ENCODE data around the gene GABARAPL1. TPM values are rescaled to one million over a fixed set of nuclear protein-coding genes. Genes with fewer than 3 reads are reported as not detected.

The GABARAPL1 gene
- total and polyA plus RNA-seq, 10 of the 15 experiments (the other 5 are each of a cell fraction or from before 2014, with no cell fraction given): 0.42 to 3.7 (median 1.4) TPM

DNA sequence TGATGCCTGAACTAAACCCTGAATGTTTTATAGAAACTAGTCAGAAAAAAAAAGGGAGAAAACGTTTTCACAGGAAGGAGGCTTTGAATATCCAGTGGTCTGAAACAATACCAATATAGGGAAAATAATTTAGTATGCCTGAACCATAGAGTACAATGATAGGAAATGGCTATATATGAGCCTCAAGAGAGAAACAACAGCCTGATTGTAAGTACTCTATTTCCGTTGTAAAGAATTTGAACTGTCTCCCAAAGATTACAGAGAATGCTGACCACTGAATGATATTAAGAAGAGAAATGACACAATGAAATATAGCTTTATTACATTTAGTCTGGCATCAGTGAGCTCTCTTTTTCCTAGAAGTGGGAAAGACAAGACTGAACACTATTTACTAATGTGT lies 5.5 kb upstream of the GABARAPL1 start:
- intact Hi-C loops (cut with micrococcal nuclease; ENCODE audit: unreplicated experiment) (no loop called here), in situ Hi-C loops (cut with MboI) (no loop called here)
- no peaks in the 10 kb centered on the region for H3K79me2 ChIP-seq (ENCODE audit: control insufficient read depth, insufficient read depth, low read length)
- no peaks in the 10 kb centered on the region for H3K36me3 ChIP-seq (ENCODE audit: control insufficient read depth in 2 of 2, insufficient read depth in 2 of 2, low read length in 1 of 2)
- FAIRE-seq: no peak
- RAD21 ChIA-PET (ENCODE audit: unreplicated experiment): no interaction called here
- SMC1A ChIA-PET (ENCODE audit: uncharacterized antibody, unreplicated experiment): no interaction called here
- H3K9ac ChIP-seq (ENCODE audit: control insufficient read depth, insufficient read depth, low read length): no peak overlapping the region
- no peaks in the 10 kb centered on the region; a peak in 2 of 4 replicates for H3K27me3 ChIP-seq (replicated peaks in 1 of 2; ENCODE audit: control insufficient read depth in 2 of 2, insufficient read depth in 2 of 2, low read length in 1 of 2)
- no TSS peak for BruUV-seq (replicated peaks)
- H2AFZ ChIP-seq (ENCODE audit: control insufficient read depth, low read depth, low read length): no peak overlapping the region
- TF ChIP-seq BHLHE40 (IDR thresholded peaks at IDR 0.05; ENCODE audit: borderline replicate concordance in 1 of 2, low read depth in 2 of 2, low read length in 1 of 2) (no peak), ZNF274 (IDR thresholded peaks at IDR 0.05; ENCODE audit: insufficient read depth, insufficient read length) (no peak)
- H3K27ac ChIP-seq (ENCODE audit: control insufficient read depth, insufficient read depth): no peak overlapping the region
- no peak overlapping the region for H3K4me3 ChIP-seq
- no peak for DNase-seq (ENCODE audit: low read depth, low spot score)
- ATAC-seq: no peak
- no peaks in the 10 kb centered on the region for H4K20me1 ChIP-seq (ENCODE audit: control insufficient read depth, insufficient read depth)
- POLR2A ChIA-PET: no interaction called here
- H3K4me1 ChIP-seq (ENCODE audit: control insufficient read depth, insufficient read depth, low read length): peaks cover 2% of the 10 kb centered on the region; the same call in 1 of the 2 replicates
- H3K9me3 ChIP-seq (replicated peaks; ENCODE audit: control insufficient read depth, insufficient read depth, low read length): no peaks in the 10 kb centered on the region
- 22% methylated on average over 2 of the region's 2 CpGs for WGBS (ENCODE audit: insufficient coverage, insufficient replicate concordance, low lambda C conversion rate, missing lambda C conversion rate)
- CTCF ChIA-PET: no interaction called here
- H3K4me2 ChIP-seq (ENCODE audit: control insufficient read depth, insufficient read depth): no peak overlapping the region

GRCh38 chr12:10210225-10210624 lies 2.5 kb upstream of the GABARAPL1 start:
- ChIA-PET SMC1A (ENCODE audit: uncharacterized antibody, unreplicated experiment) (no interaction called here), CTCF (interaction anchor here (1.2 kb wide), 1 partner anchor 57 kb away, joined by 3 read pairs; no protein-coding TSS in a partner anchor), POLR2A (interaction anchor here (0.6 kb wide), 1 partner anchor 83 kb away, joined by 4 read pairs; no protein-coding TSS in a partner anchor), RAD21 (ENCODE audit: unreplicated experiment) (interaction anchor here (1.0 to 1.3 kb wide), 2 partner anchors 26 to 57 kb away, joined by 3 read pairs; no protein-coding TSS in a partner anchor)
- no peaks in the 10 kb centered on the region for H4K20me1 ChIP-seq (ENCODE audit: control insufficient read depth, insufficient read depth)
- H3K27ac ChIP-seq (ENCODE audit: control insufficient read depth, insufficient read depth): no peak overlapping the region
- no TSS peak for BruUV-seq (replicated peaks)
- no peaks in the 10 kb centered on the region for H3K9me3 ChIP-seq (replicated peaks; ENCODE audit: control insufficient read depth, insufficient read depth, low read length)
- intact Hi-C loops (cut with micrococcal nuclease; ENCODE audit: unreplicated experiment): no loop called here
- no peak overlapping the region for H3K9ac ChIP-seq (ENCODE audit: control insufficient read depth, insufficient read depth, low read length)
- no peak overlapping the region for H3K4me3 ChIP-seq
- in situ Hi-C loops (cut with MboI): no loop called here
- H3K4me1 ChIP-seq (ENCODE audit: control insufficient read depth, insufficient read depth, low read length): peaks cover 6% of the 10 kb centered on the region; the same call in 1 of the 2 replicates
- H3K36me3 ChIP-seq (ENCODE audit: control insufficient read depth in 2 of 2, insufficient read depth in 2 of 2, low read length in 1 of 2): no peaks in the 10 kb centered on the region
- FAIRE-seq (no peak), DNase-seq (ENCODE audit: low read depth, low spot score) (no peak), ATAC-seq (no peak)
- TF ChIP-seq SIN3A (IDR thresholded peaks at IDR 0.05; ENCODE audit: low read depth, low read length) (no peak), NBN (IDR thresholded peaks at IDR 0.05) (no peak), SREBF2 (IDR thresholded peaks at IDR 0.05; ENCODE audit: low read length) (no peak)
- H3K79me2 ChIP-seq (ENCODE audit: control insufficient read depth, insufficient read depth, low read length): no peaks in the 10 kb centered on the region
- H2AFZ ChIP-seq (ENCODE audit: control insufficient read depth, low read depth, low read length): no peak overlapping the region
- no peak overlapping the region for H3K4me2 ChIP-seq (ENCODE audit: control insufficient read depth, insufficient read depth)
- WGBS (ENCODE audit: insufficient coverage, insufficient replicate concordance, low lambda C conversion rate, missing lambda C conversion rate): 88% methylated on average over 15 of the region's 15 CpGs
- H3K27me3 ChIP-seq (replicated peaks in 1 of 2; ENCODE audit: control insufficient read depth in 2 of 2, insufficient read depth in 2 of 2, low read length in 1 of 2): peaks cover 0 to 3% of the 10 kb centered on the region in 2 experiments; a peak in 2 of 4 replicates

Data from GM12878 (cell line).